Heart left ventricle (tissue), 13 donors: ENCODE results near the gene MAP2K4.

ENCODE experiments used
- CTCF ChIP-seq, 12 donors: fragments of 200-600 bp; sonication (generic) in 4 of 12; IDR thresholded peaks; one replicate each; pipeline versions ENCODE4 v1.5.0 to v1.8.0; 2018 to 2022; ENCODE audit warnings: antibody characterized with exemption in 12 of 12, mild to moderate bottlenecking in 5 of 12
- POLR2A ChIP-seq, 2 donors: fragments of 450-650 bp; IDR thresholded peaks; one replicate each; pipeline ENCODE4 v1.6.1; 2017; ENCODE audit warnings: antibody characterized with exemption in 2 of 2, mild to moderate bottlenecking in 2 of 2, moderate library complexity in 2 of 2
- donor health status: ischemic (EF 13 %, LVEDD 7.1; RV severe dilation, severe dysfunction).
- donor health status: DM: no; HTN: yes; CAD: no.
- donor health status: DM: no; HTN: no; CAD: no.
- donor health status: ischemic (EF 25% LVEDD 6.9; RV normal size, moderate dysfunction).
- donor health status: ischemic (EF 25% LVEDD 5.7; RV mildly dilated, moderate dysfunction).
- donor health status: ischemic (EF 35%, LVEDD 5.7; RV mildly dilated, moderate dysfunction).
- donor health status: nonischemic (EF 11% LVEDD 7.7; RV severe dilation, severe dysfunction).
- donor health status: DM: yes; HTN: yes; CAD: no.
- donor health status: PGD.
- donor health status: ischemic (EF 29% LVEDD 5.4; RV normal size, mild dysfunction).
- donor health status: nonischemic (EF 23%, LVEDD 6.1; RV moderate dilation, normal function).

GRCh38 chr17:12067485-12067884 is 46.8 kb downstream of the MAP2K4 start:
- TF ChIP-seq CTCF (IDR thresholded peaks at IDR 0.05) (no peak), POLR2A (IDR thresholded peaks at IDR 0.05) (no peak)
